AG20443 (cell line): ENCODE results near the gene POU3F3.

Experiments
- DNase-seq: peaks from one replicate; pipeline ENCODE4 v3.0.0; 2012; ENCODE audit warnings: low spot score, mixed read lengths

POU3F3 gene

GRCh38 chr2:104847586-104848160 lies 6.2 kb upstream of the POU3F3 start:
- DNase-seq, result no peak

- no peak for DNase-seq
These were observed 5.4 kb upstream of the POU3F3 start for GRCh38 chr2:104848526-104848925.

- DNase-seq, result no peak
These were observed 4.8 kb upstream of the POU3F3 start for GRCh38 chr2:104849101-104849500.

- peak; percentile 61 for DNase-seq
These were observed 4.2 kb upstream of the POU3F3 start for GRCh38 chr2:104849618-104850141.

GRCh38 chr2:104850361-104851290 lies 3.3 kb upstream of the POU3F3 start:
- no peak for DNase-seq

- DNase-seq, result no peak
These were observed 2.4 kb upstream of the POU3F3 start for GRCh38 chr2:104851291-104852089.

- peak; percentile 57 for DNase-seq
These were observed 1.7 kb upstream of the POU3F3 start for GRCh38 chr2:104852090-104852666.

- DNase-seq, result no peak
These were observed 744 bp downstream of the POU3F3 start for GRCh38 chr2:104854498-104855220.

- DNase-seq, result no peak
These were observed 1.5 kb downstream of the POU3F3 start for GRCh38 chr2:104855221-104856085.

- DNase-seq, result no peak
These were observed 2.4 kb downstream of the POU3F3 start for GRCh38 chr2:104856086-104856972.

GRCh38 chr2:104856973-104857261 lies 3.0 kb downstream of the POU3F3 start:
- no peak for DNase-seq

GRCh38 chr2:104857262-104858005 lies 3.5 kb downstream of the POU3F3 start:
- no peak for DNase-seq

- DNase-seq, result no peak
These were observed 4.4 kb downstream of the POU3F3 start for GRCh38 chr2:104858006-104858978.

- no peak for DNase-seq
These were observed 5.4 kb downstream of the POU3F3 start for GRCh38 chr2:104859291-104859765.

- no peak for DNase-seq
These were observed 6.0 kb downstream of the POU3F3 start for GRCh38 chr2:104859766-104860450.

- no peak for DNase-seq
These were observed 6.5 kb downstream of the POU3F3 start for GRCh38 chr2:104860451-104860790.
